ENCODE measurements around the gene CDCP1.

GRCh38 chr3:45145681-45146614 lies at the start of gene CDCP1:
- no peak for TF ChIP-seq CTCF (IDR thresholded peaks at IDR 0.05 in 8 of 11, conservative IDR thresholded peaks at IDR 0.05 in 3 of 11)
- no peak for TF ChIP-seq POLR2A (IDR thresholded peaks at IDR 0.05)
- no peak for TF ChIP-seq POLR2AphosphoS5 (IDR thresholded peaks at IDR 0.05)

Measured in spleen (tissue), 7 donors.